SK-N-SH (cell line): ENCODE results near the gene CDC37. TPM values are rescaled to one million over a fixed set of nuclear protein-coding genes. Genes with fewer than 3 reads are reported as not detected.

Experiments used
- CTCF ChIA-PET: fragments of 300-600, 350-600 bp; formaldehyde crosslinking; extraction: SDS; loops from one replicate; lab custom pipeline; 2021; lab: Yijun Ruan, JAX
- POLR2A ChIA-PET: fragments of 350-600 bp; sonication (Branson Sonifier 250); formaldehyde crosslinking; extraction: SDS; loops from one replicate; lab custom pipeline; 2020; ENCODE audit warnings: antibody characterized with exemption, inconsistent platforms; lab: Yijun Ruan, JAX
- DNase-seq: peaks from one replicate; pipeline ENCODE4 v3.0.0; 2012
- H2AFZ ChIP-seq: fragments of 200-600 bp; sonication (generic); 2 replicates; pipeline ENCODE4 v1.8.1; 2016; ENCODE audit warnings: antibody characterized with exemption, mild to moderate bottlenecking, low read depth
- H3F3A ChIP-seq: fragments of 200-600 bp; sonication (generic); replicated peaks from 2 replicates; pipeline ENCODE3; 2016; ENCODE audit warnings: antibody characterized with exemption, mild to moderate bottlenecking; ENCODE audit not compliant: insufficient read depth
- H3K27ac ChIP-seq, 2 experiments: fragments of 200-500 bp in 1 of 2; fragments of 200-600 bp in 1 of 2; sonication (Bioruptor generic) in 1 of 2; sonication (generic), shearing (Covaris generic) in 1 of 2; 2 replicates each; pipeline versions ENCODE4 v1.5.1 to v1.6.1; 2014 to 2016; ENCODE audit warnings: low read depth in 2 of 2, inconsistent platforms in 1 of 2, low read length in 1 of 2, mild to moderate bottlenecking in 1 of 2, mixed read lengths in 1 of 2
- H3K27me3 ChIP-seq: fragments of 200-600 bp; sonication (generic), shearing (Covaris generic); 2 replicates; pipeline ENCODE4 v1.6.1; 2016; ENCODE audit warnings: mixed run types; ENCODE audit not compliant: insufficient read depth
- H3K36me3 ChIP-seq, 2 experiments: fragments of 200-500 bp in 1 of 2; fragments of 200-600 bp in 1 of 2; sonication (Bioruptor generic) in 1 of 2; sonication (generic) in 1 of 2; replicated peaks in 1 of 2; 2 replicates each; pipeline versions ENCODE3 to v1.5.1; 2014 to 2016; ENCODE audit warnings: low read length in 1 of 2, mild to moderate bottlenecking in 1 of 2; ENCODE audit not compliant: insufficient read depth in 2 of 2, control insufficient read depth in 1 of 2
- H3K4me1 ChIP-seq, 2 experiments: fragments of 200-500 bp in 1 of 2; fragments of 200-600 bp in 1 of 2; sonication (Bioruptor generic) in 1 of 2; sonication (generic), shearing (Covaris generic) in 1 of 2; 2 replicates each; pipeline versions ENCODE4 v1.5.1 to v1.6.1; 2014 to 2016; ENCODE audit warnings: low read depth in 1 of 2, low read length in 1 of 2, mixed run types in 1 of 2; ENCODE audit not compliant: insufficient read depth in 2 of 2, control insufficient read depth in 1 of 2
- H3K4me2 ChIP-seq: fragments of 200-600 bp; sonication (generic), shearing (Covaris generic); 2 replicates; pipeline ENCODE4 v1.6.1; 2017; ENCODE audit warnings: mixed run types
- H3K4me3 ChIP-seq, 2 experiments: fragments of 200-500 bp in 1 of 2; fragments of 200-600 bp in 1 of 2; sonication (Bioruptor generic) in 1 of 2; sonication (generic), shearing (Covaris generic) in 1 of 2; 2 replicates each; pipeline versions ENCODE4 v1.5.1 to v1.8.1; 2014 to 2016; ENCODE audit warnings: low read depth in 2 of 2, inconsistent platforms in 1 of 2, low read length in 1 of 2, mild to moderate bottlenecking in 1 of 2, mixed read lengths in 1 of 2, moderate library complexity in 1 of 2
- H3K79me2 ChIP-seq: fragments of 200-600 bp; sonication (generic); 2 replicates; pipeline ENCODE4 v1.8.1; 2017; ENCODE audit warnings: mild to moderate bottlenecking; ENCODE audit not compliant: insufficient read depth
- H3K9ac ChIP-seq: fragments of 200-600 bp; sonication (generic); 2 replicates; pipeline ENCODE4 v1.6.1; 2017; ENCODE audit warnings: mixed run types
- H3K9me2 ChIP-seq: fragments of 200-600 bp; sonication (generic); 2 replicates; pipeline ENCODE4 v1.6.1; 2017; ENCODE audit warnings: mixed run types
- H3K9me3 ChIP-seq: fragments of 200-600 bp; sonication (generic); 2 replicates; pipeline ENCODE4 v1.6.1; 2017; ENCODE audit warnings: mixed run types, mild to moderate bottlenecking, moderate library complexity
- H4K20me1 ChIP-seq: fragments of 200-600 bp; sonication (generic); 2 replicates; pipeline ENCODE4 v1.6.1; 2017; ENCODE audit warnings: mild to moderate bottlenecking, mixed run types; ENCODE audit not compliant: insufficient read depth
- ELF1 ChIP-seq: IDR thresholded peaks from 2 replicates; pipeline ENCODE4 v1.4.0; 2012
- EP300 ChIP-seq, 2 experiments: IDR thresholded peaks; 2 replicates each; pipeline versions ENCODE4 v1.4.0 to v1.6.1; 2012; ENCODE audit warnings: borderline replicate concordance in 1 of 2, low read depth in 1 of 2, low read length in 1 of 2
- EZH2phosphoT487 ChIP-seq: fragments of 200-600 bp; sonication (generic); IDR thresholded peaks from 2 replicates; pipeline ENCODE4 v1.6.1; 2017; ENCODE audit warnings: low read depth, mixed run types, mild to moderate bottlenecking, antibody characterized with exemption, moderate library complexity, borderline replicate concordance
- FOXJ3 ChIP-seq: sonication (generic); formaldehyde crosslinking; IDR thresholded peaks from 2 replicates; pipeline ENCODE4 v1.5.1; 2020; ENCODE audit warnings: mild to moderate bottlenecking, missing genetic modification reagents
- FOXM1 ChIP-seq: IDR thresholded peaks from 2 replicates; pipeline ENCODE4 v1.4.0; 2012; ENCODE audit warnings: low read depth, mild to moderate bottlenecking
- GABPA ChIP-seq: IDR thresholded peaks from 2 replicates; pipeline ENCODE4 v1.4.0; 2012; ENCODE audit warnings: low read depth, mild to moderate bottlenecking
- GATA2 ChIP-seq: sonication (generic); formaldehyde crosslinking; IDR thresholded peaks from 2 replicates; pipeline ENCODE4 v1.5.0; 2020; ENCODE audit warnings: mild to moderate bottlenecking, missing genetic modification reagents
- MEF2A ChIP-seq: IDR thresholded peaks from 2 replicates; pipeline ENCODE4 v1.4.0; 2012; ENCODE audit warnings: low read depth, borderline replicate concordance
- MXI1 ChIP-seq: IDR thresholded peaks from 2 replicates; pipeline ENCODE4 v1.6.1; 2012; ENCODE audit warnings: mild to moderate bottlenecking, low read depth, low read length, improper control_type of control experiment
- NRF1 ChIP-seq: IDR thresholded peaks from 2 replicates; pipeline ENCODE4 v1.6.1; 2012; ENCODE audit warnings: low read depth, mild to moderate bottlenecking, low read length
- PBX3 ChIP-seq: IDR thresholded peaks from 2 replicates; pipeline ENCODE4; 2012
- POLR2AphosphoS5 ChIP-seq: IDR thresholded peaks from 2 replicates; pipeline ENCODE4 v1.6.1; 2012; ENCODE audit warnings: low read depth, low read length
- RAD21 ChIP-seq: IDR thresholded peaks from 2 replicates; pipeline ENCODE4 v1.6.1; 2012; ENCODE audit warnings: mild to moderate bottlenecking, low read length
- RCOR1 ChIP-seq: fragments of 150-350 bp; IDR thresholded peaks from 2 replicates; pipeline ENCODE4 v1.6.1; 2017; ENCODE audit warnings: antibody characterized with exemption, low read length
- RFX5 ChIP-seq: IDR thresholded peaks from 2 replicates; pipeline ENCODE4 v1.6.1; 2012; ENCODE audit warnings: mild to moderate bottlenecking, improper control_type of control experiment, low read length
- SMC3 ChIP-seq: IDR thresholded peaks from 2 replicates; pipeline ENCODE4 v1.6.1; 2012; ENCODE audit warnings: low read depth, low read length, improper control_type of control experiment
- TAF1 ChIP-seq: IDR thresholded peaks from 2 replicates; pipeline ENCODE4 v1.6.1; 2012; ENCODE audit warnings: low read depth, mild to moderate bottlenecking, low read length, moderate library complexity, borderline replicate concordance
- TCF12 ChIP-seq: IDR thresholded peaks from 2 replicates; pipeline ENCODE4 v1.4.0; 2012
- USF2 ChIP-seq: fragments of 150-350 bp; IDR thresholded peaks from 2 replicates; pipeline ENCODE4 v1.6.1; 2017; ENCODE audit warnings: antibody characterized with exemption, low read length, low read depth, borderline replicate concordance
- YY1 ChIP-seq: IDR thresholded peaks from 2 replicates; pipeline ENCODE4 v1.4.0; 2012; ENCODE audit warnings: low read depth, mild to moderate bottlenecking
- WGBS: methylation state at CpG from one replicate; pipeline ENCODE4 v1.1.6; 2017; ENCODE audit warnings: low lambda C conversion rate; 5-methylcytosine and 5-hydroxymethylcytosine counted together
- polyA plus RNA-seq, 3 experiments: library from polyadenylated mRNA; depleted of rRNA; stranded (reverse); fragments of >200 nt; gene quantifications; 2 replicates each; pipeline ENCODE4 v1.2.3, GENCODE V29; 2012
- TF ChIP-seq, protein P1 (sequence below): IDR thresholded peaks from 2 replicates; pipeline ENCODE4 v1.4.0; 2012; ENCODE audit warnings: low read depth, borderline replicate concordance
- TF ChIP-seq, protein P2 (sequence below): IDR thresholded peaks from 2 replicates; pipeline ENCODE4 v1.4.0; 2012; ENCODE audit warnings: low read depth
- TF ChIP-seq, protein P3 (sequence below): IDR thresholded peaks from 2 replicates; pipeline ENCODE4 v1.4.0; 2012; ENCODE audit warnings: low read depth, borderline replicate concordance

The CDC37 gene
- polyA plus RNA-seq, 1 of the 3 experiments (the other 2 are of a cell fraction), result 1,026 TPM

DNA sequence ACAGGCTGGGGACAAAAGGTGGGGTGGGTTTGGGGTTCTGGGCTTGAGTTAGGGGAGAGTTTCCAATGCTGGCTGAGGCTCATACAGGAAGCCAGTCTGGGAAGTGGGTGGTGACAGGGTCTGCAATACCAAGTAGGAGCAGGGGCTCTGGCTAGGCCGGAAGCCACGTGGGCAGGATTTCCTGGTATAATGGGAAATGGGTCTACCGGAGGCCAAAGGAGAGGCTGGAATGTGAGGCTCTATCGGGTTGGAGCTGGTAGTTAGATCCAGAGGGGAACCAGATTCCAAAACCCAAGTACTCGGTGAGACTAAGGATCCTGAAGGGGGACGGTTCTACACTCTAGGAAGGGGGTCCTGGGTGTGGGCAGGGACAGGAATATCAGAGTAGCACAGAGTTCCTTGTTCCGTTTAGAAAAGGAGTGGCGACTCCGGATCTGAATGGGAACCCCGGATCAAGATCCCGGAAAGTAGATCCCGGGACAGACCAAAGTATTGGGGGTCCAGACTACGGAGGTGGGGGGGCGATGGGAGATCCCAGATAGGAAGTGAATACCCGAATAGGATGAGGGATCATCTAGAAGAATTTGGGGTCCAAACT lies 802 bp downstream of the CDC37 start:
- WGBS, result under 1% methylated on average over 15 of the region's 15 CpGs
- TF ChIP-seq TAF1 (peak; percentile 36; the same call in 1 of the 2 replicates), YY1 (no peak), FOXM1 (no peak), PBX3 (no peak), ELF1 (0 out of 2 replicates have a peak, but pooled peaks have one; percentile 27), MEF2A (no peak), SMC3 (no peak), MXI1 (peak; percentile 85), GABPA (peak; percentile 70), RAD21 (no peak), EP300 (IDR thresholded peaks at IDR 0.05; ENCODE audit: borderline replicate concordance in 1 of 2, low read depth in 1 of 2, low read length in 1 of 2) (no peak)
- TF ChIP-seq, protein P1, sequence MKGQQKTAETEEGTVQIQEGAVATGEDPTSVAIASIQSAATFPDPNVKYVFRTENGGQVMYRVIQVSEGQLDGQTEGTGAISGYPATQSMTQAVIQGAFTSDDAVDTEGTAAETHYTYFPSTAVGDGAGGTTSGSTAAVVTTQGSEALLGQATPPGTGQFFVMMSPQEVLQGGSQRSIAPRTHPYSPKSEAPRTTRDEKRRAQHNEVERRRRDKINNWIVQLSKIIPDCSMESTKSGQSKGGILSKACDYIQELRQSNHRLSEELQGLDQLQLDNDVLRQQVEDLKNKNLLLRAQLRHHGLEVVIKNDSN, result peak; percentile 77
- TF ChIP-seq, protein P2, sequence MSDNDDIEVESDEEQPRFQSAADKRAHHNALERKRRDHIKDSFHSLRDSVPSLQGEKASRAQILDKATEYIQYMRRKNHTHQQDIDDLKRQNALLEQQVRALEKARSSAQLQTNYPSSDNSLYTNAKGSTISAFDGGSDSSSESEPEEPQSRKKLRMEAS, result peak; percentile 58
- Histone ChIP-seq H3K27ac (peak overlapping the region; percentile 66 to 75; a peak in 3 of 4 replicates), H3K4me2 (peak overlapping the region; percentile 96), H3K27me3 (no peaks in the 10 kb centered on the region), H3K9me2 (no peaks in the 10 kb centered on the region), H3K9me3 (no peaks in the 10 kb centered on the region), H3K36me3 (peaks cover 9 to 19% of the 10 kb centered on the region in 2 experiments), H4K20me1 (peaks cover 43% of the 10 kb centered on the region), H3K4me3 (peak overlapping the region; percentile 89 to 98), H3K9ac (peak overlapping the region; percentile 94), H3F3A (no peaks in the 10 kb centered on the region), H3K4me1 (peaks cover 9 to 15% of the 10 kb centered on the region in 2 experiments; a peak in 3 of 4 replicates), H2AFZ (0 out of 2 replicates have a peak overlapping the region, but pooled peaks have one; percentile 41), H3K79me2 (peaks cover 59% of the 10 kb centered on the region)
- POLR2A ChIA-PET, result no interaction called here
- CTCF ChIA-PET, result interaction anchor here (0.6 to 14.8 kb wide), 7 partner anchors 11 to 657 kb away, joined by 3 to 313 read pairs (median 11); partner anchors contain the start of genes ICAM1 and PDE4A
- DNase-seq, result peak; percentile 76

GRCh38 chr19:10399878-10400277 lies 3.5 kb downstream of the CDC37 start:
- Histone ChIP-seq H3K4me1 (peaks cover 9 to 15% of the 10 kb centered on the region in 2 experiments; a peak in 3 of 4 replicates), H4K20me1 (peaks cover 60% of the 10 kb centered on the region), H3K36me3 (peaks cover 15 to 21% of the 10 kb centered on the region in 2 experiments), H3K27me3 (no peaks in the 10 kb centered on the region), H3K9ac (no peak overlapping the region), H3K79me2 (peaks cover 73% of the 10 kb centered on the region), H3F3A (no peaks in the 10 kb centered on the region), H3K9me3 (no peaks in the 10 kb centered on the region), H3K27ac (no peak overlapping the region), H3K9me2 (no peaks in the 10 kb centered on the region), H3K4me3 (no peak overlapping the region), H3K4me2 (no peak overlapping the region), H2AFZ (no peak overlapping the region)
- DNase-seq, result no peak
- CTCF ChIA-PET, result interaction anchor here (0.6 to 14.8 kb wide), 8 partner anchors 8 to 150 kb away, joined by 3 to 313 read pairs (median 12); partner anchors contain the start of genes ICAM1 and PDE4A
- POLR2A ChIA-PET, result no interaction called here
- 93% methylated on average over 7 of the region's 8 CpGs for WGBS
- TF ChIP-seq RCOR1 (no peak), POLR2AphosphoS5 (no peak), TCF12 (no peak), SMC3 (no peak), EP300 (IDR thresholded peaks at IDR 0.05; ENCODE audit: borderline replicate concordance in 1 of 2, low read depth in 1 of 2, low read length in 1 of 2) (no peak), RFX5 (no peak), GABPA (no peak), EZH2phosphoT487 (no peak), NRF1 (no peak), MXI1 (no peak), MEF2A (no peak), FOXJ3 (CRISPR knock-in tag) (no peak), USF2 (no peak), GATA2 (CRISPR knock-in tag) (no peak), FOXM1 (no peak)
- TF ChIP-seq, protein P3, sequence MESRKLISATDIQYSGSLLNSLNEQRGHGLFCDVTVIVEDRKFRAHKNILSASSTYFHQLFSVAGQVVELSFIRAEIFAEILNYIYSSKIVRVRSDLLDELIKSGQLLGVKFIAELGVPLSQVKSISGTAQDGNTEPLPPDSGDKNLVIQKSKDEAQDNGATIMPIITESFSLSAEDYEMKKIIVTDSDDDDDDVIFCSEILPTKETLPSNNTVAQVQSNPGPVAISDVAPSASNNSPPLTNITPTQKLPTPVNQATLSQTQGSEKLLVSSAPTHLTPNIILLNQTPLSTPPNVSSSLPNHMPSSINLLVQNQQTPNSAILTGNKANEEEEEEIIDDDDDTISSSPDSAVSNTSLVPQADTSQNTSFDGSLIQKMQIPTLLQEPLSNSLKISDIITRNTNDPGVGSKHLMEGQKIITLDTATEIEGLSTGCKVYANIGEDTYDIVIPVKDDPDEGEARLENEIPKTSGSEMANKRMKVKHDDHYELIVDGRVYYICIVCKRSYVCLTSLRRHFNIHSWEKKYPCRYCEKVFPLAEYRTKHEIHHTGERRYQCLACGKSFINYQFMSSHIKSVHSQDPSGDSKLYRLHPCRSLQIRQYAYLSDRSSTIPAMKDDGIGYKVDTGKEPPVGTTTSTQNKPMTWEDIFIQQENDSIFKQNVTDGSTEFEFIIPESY, result no peak
